GM18519 (cell line): ENCODE measurements around the gene MRPL28.

Source experiments
- ATAC-seq: cut with Tn5 transposase; IDR thresholded peaks from one replicate; pipeline ENCODE4 v1.9.1; 2021; ENCODE audit warnings: mild to moderate bottlenecking, moderate library complexity; ENCODE audit not compliant: unreplicated experiment, low FRiP score

The MRPL28 gene

GRCh38 chr16:321532-321931 lies 48.8 kb downstream of the MRPL28 start:
- ATAC-seq, result no peak

GRCh38 chr16:320206-320605 lies 50.1 kb downstream of the MRPL28 start:
- no peak for ATAC-seq

GRCh38 chr16:318628-319027 lies 51.7 kb downstream of the MRPL28 start:
- no peak for ATAC-seq

- ATAC-seq, result no peak
Observed at GRCh38 chr16:317583-317982, 52.8 kb downstream of the MRPL28 start.
